T-helper 1 cell treated with Interleukin-12 subunit alpha and Interleukin-12 subunit beta and Interleukin-4 antibody, amounts not matched to agents 30 ng/mL and 1 ng/mL, for 36 hours (primary cell): Measurements from ENCODE around the gene MFSD2B. TPM values are rescaled to one million over a fixed set of nuclear protein-coding genes. Genes with fewer than 3 reads are reported as not detected.
"Not testable (repeated sequence)": the region's sequence is repeated elsewhere in the genome, so short reads cannot be mapped to it uniquely, and the experiment has no call there.

Experiments
- intact Hi-C: fragments of 100-400 bp; cut with micrococcal nuclease; formaldehyde crosslinking; loops from one replicate; pipeline ENCODE4 v1.15.1; 2024
- total RNA-seq: library from RNA; stranded (reverse); gene quantifications from 2 replicates; pipeline ENCODE4 v1.2.3, GENCODE V29; 2022

MFSD2B gene
- total RNA-seq, 1 donor from 2014 or later, result 0.44 TPM

GRCh38 chr2:24018241-24018640 lies 8.4 kb downstream of the MFSD2B start:
- intact Hi-C loops, result no loop called here

GRCh38 chr2:24019729-24020128 lies 9.8 kb downstream of the MFSD2B start:
- intact Hi-C loops, result no loop called here

DNA sequence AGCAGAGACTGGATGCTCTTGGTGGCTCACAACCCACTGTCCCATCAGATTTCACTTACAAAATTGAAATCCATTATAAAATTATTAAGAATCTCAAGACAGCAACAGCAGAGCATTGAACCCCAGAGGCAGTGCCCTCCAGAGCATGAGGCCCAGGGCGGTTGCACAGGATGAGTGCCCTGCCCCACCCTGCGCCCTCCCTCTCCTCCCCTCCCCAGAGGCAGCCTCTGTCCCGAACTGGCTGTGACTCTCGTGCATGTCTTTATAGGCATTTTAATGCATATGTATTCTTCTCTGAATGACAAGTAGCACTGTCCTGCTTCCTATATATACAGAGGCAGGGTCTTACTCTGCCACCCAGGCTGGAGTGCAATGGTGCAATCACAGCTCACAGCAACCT lies 10.4 kb downstream of the MFSD2B start:
- intact Hi-C loops, result no loop called here

GRCh38 chr2:24021122-24021998 lies 11.5 kb downstream of the MFSD2B start:
- intact Hi-C loops, result no loop called here

- intact Hi-C loops, result no loop called here
Observed at GRCh38 chr2:24022324-24022974, 12.6 kb downstream of the MFSD2B start.

- intact Hi-C loops, result no loop called here
Observed at GRCh38 chr2:24022975-24023575, 13.2 kb downstream of the MFSD2B start.

DNA sequence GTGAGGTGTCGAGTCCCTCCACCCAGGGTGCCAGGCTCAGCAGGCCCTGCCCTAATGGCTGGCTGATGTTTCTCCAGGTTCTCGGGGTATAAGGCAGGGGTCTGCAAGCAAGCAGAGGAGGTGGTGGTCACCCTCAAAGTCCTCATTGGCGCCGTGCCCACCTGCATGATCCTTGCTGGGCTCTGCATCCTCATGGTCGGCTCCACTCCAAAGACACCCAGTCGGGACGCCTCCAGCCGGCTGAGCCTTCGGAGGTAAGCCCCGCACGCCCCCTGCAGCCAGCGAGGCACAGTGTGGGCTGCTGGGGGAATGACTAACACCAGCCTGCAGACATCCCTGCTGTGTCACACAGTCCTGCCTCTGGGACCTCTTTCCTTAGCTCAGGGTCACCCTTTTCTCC lies 14.1 kb downstream of the MFSD2B start:
- intact Hi-C loops, result no loop called here

DNA sequence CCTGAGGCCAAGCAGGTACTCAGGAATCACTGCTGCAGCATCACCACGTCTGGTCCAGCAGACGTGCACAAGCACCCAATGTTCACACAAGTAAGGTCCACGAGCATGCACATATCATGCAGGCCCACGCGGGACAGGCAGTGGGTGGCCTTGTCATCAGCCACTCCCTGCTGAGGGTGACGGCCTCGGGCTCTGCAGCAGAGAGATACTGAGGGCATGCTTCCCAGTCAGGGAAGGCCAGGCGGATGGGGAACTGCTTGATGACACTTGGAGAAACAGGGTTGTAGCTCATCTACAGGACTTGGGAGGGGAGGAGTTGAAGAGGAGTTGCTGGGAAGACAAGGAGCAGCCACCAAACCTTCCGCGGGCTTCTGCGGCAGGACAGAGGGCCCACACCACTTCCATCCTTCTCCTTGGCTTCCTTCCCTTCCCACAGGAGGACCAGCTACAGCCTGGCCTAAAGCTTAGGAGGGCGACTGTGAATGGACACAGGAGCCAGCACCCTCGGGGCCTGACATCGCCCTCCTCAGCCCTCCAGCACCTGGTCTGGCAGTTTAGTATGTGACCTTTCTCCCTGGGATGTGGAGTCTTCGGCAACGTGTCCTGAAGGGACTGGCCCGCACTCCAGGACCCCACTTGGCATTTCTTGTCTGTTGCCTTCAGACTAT lies 15.2 kb downstream of the MFSD2B start:
- intact Hi-C loops, result no loop called here

GRCh38 chr2:24026233-24026632 lies 16.3 kb downstream of the MFSD2B start:
- intact Hi-C loops, result no loop called here

DNA sequence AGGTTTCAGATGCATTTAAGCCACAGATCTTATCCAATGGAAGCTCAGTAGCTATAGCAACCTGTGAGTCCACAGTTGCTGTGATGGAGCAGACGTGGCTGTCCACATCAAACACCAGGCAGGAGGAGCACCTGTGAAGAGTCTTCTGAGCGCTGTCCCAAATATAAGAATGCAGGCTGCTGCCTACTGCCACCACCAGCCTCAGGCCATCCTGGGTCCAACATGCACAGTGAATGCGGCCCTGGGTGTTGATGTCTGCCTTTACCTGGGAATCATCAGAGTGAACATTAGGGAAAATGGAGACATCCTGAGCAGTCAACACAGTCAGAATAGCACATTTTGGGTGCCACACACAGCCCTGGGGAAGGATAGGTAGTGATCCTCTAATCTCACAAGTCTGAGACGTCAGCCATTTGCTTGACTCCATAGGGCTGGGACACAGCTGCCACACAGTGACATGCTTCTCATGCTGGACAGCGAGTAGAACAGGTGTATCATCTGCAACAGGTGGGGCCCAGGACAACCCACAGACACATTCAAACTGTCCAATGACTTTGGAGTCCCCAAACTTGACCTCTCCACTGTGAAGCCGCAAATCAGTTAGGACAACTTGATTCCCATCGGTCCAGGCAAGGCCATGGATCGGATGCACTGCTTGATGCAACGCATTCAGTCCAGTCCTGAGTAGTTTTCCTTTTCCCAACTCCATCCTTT lies 29.1 kb downstream of the MFSD2B start:
- intact Hi-C loops, result no loop called here

GRCh38 chr2:24040511-24040910 lies 30.6 kb downstream of the MFSD2B start:
- intact Hi-C loops, result no loop called here

DNA sequence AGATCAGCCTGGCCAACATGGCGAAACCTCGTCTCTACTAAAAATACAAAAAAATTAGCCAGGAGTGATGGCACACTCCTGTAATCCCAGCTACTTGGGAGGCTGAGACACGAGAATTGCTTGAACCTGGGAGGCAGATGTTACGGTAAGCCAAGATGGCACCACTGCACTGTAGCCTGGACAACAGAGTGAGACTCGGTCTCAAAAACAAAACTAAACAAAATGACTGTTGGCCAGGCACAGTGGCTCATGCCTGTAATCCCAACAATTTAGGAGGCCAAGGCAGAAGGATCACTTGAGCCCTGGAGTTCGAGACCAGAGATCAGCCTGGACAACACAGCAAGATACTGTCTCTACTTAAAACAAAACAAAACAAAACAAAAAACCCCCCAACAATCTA lies 33.2 kb downstream of the MFSD2B start:
- intact Hi-C loops, result not testable (repeated sequence)

GRCh38 chr2:24045511-24046508 lies 35.9 kb downstream of the MFSD2B start:
- intact Hi-C loops, result loop anchor here (2.0 to 5.0 kb wide), 6 partner anchors 39 to 1831 kb away; partner anchors contain the start of genes ASXL2, CENPO, DNAJC27 and FAM228B

DNA sequence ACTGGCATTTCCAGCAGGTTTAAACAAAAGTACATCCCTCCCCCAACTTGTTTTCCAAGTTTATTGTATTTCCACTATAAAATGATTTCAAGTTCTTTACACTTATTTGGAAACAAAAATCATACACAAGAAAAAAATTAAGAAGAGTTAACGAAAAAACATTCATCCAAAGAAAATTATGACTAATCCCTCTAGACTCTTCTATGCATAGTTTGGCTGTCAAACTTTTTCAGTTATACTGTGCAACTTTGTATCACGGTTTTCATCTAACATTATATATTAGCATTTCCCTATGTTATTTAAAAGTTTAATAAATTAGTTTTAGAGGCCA lies 36.7 kb downstream of the MFSD2B start:
- intact Hi-C loops, result loop anchor here (2.0 to 5.0 kb wide), 6 partner anchors 38 to 1831 kb away; partner anchors contain the start of genes ASXL2, CENPO, DNAJC27 and FAM228B

DNA sequence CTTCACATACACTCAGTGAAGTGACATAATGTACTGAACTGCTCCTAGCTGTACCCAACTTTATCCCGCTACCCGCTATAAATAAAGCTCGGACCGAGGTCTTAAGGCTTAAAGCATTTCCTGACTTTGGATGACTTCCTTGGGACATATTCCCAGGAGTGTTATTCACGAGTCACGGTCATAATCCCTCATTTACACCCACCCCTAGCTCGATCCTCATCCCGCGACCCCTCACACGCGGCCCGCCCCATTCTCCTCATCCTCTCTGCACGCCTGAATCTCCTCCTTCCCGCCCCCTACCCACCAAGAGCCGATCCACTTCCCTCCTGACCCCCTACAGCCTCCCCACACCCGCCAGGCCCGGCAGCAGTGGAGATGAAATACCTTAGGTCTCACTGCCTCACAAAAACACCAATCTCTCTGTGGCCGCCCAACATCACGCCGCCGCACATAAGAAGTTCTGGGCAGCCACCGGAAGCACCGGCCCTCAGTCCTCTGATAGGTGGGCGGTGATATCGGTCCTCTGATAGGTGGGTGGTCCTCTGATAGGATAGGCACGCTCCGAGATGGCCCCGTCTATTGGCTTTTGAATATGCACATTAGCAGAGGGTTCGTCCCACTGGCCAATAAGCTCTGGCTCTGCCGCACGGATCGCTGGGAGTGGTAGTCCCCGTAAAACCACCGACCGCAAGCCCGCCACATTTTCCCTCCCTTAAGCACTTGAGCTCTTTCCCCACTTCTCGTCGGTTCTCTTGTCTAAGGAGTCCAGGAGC lies 37.2 kb downstream of the MFSD2B start, which contains the start of gene WDCP:
TSS of gene WDCP (minus strand) at position 462 of the 773 bp plus-strand sequence. CDS start 7,897 bp downstream, outside the sequence.
- intact Hi-C loops, result loop anchor here (1.0 to 5.0 kb wide), 12 partner anchors 29 to 1830 kb away; partner anchors contain the start of genes ASXL2, ATAD2B, CENPO and DNAJC27

- intact Hi-C loops, result loop anchor here (1.0 to 5.0 kb wide), 12 partner anchors 29 to 1830 kb away; partner anchors contain the start of genes ASXL2, ATAD2B, CENPO and DNAJC27
Observed at GRCh38 chr2:24047703-24048033, 37.8 kb downstream of the MFSD2B start.

DNA sequence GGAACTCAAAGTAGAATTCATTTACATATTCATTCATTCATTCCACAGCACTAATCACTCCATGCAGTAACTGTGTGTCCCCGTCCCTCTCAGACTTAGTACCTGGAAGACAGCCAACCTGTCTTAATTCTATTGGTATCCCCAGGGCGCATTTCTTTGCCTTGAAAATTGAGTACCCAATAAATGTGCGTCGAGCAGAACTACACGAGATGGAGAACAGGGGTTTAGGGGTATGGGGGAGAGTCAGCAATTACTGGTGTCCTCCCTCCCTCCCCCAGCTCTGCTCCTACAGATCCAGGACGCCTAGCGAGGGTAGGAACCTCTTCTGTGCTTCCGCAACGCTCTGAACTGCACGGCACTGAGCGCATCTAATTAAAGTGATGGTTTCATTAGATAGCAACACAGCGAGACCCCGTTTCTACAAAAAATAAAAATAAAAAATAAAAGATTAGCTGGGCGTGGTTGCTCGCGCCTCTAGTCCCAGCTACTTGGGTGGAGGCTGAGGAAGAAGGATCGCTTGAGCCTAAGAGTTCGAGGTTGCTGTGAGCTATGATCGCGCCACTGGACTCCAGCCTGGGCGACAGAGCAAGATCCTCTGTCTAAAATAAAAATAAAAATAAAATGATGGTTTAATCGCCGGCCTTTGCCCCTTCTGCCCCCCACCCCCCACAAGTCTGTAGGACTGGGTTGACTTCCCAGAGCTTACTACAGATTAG lies 39.0 kb downstream of the MFSD2B start:
- intact Hi-C loops, result loop anchor here (5.0 kb wide), 1 partner anchor 1828 kb away; the partner anchor contains the start of gene ASXL2

DNA sequence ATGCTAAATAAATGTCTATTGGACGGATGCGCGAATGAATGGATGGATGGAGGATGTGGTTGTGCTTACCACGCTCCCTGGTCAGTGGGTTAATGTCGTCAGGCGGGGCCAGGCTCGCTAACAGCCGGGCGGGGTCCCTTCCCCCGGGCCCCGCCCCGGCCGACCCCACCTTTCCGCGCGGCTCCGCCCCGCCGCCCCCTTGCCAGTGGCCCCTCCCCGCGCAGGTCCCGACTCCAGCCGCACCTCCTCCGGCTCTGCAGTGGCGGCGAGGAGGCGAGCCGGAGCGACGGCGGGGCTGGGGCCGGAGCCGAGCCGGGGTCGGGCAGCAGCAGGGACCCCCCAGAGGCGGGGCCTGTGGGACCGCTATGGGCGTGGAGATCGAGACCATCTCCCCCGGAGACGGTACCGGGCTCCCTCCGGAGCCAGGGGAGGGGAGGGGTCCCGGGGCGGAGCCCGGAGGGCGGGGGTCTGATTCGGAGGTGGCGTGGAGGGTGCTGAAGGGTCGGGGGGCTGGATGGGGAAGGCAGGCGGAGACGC lies 39.7 kb downstream of the MFSD2B start, which contains the start of gene FKBP1B:
TSS of gene FKBP1B (plus strand) at position 257 of the 537 bp plus-strand sequence. CDS start at position 366, 109 bp downstream.
- intact Hi-C loops, result loop anchor here (5.0 kb wide), 1 partner anchor 1828 kb away; the partner anchor contains the start of gene ASXL2
